ENCODE results near the gene IDH3A. TPM values are rescaled to one million over a fixed set of nuclear protein-coding genes. Genes with fewer than 3 reads are reported as not detected.

IDH3A gene
- total RNA-seq, 2 donors from 2014 or later = 203 to 264 TPM

GRCh38 chr15:78192826-78193594 is 43.8 kb downstream of the IDH3A start:
- H3K27ac ChIP-seq = no peak overlapping the region
- no peaks in the 10 kb centered on the region for H3K27me3 ChIP-seq
- no peaks in the 10 kb centered on the region for H3K36me3 ChIP-seq
- H3K9ac ChIP-seq (ENCODE audit: low read depth in 2 of 2, low read length in 2 of 2) = no peak overlapping the region
- H3K9me3 ChIP-seq = no peaks in the 10 kb centered on the region
- no peak for TF ChIP-seq CTCF (IDR thresholded peaks at IDR 0.05)
- DNase-seq = peak; percentile 15
- H3K4me1 ChIP-seq = no peaks in the 10 kb centered on the region
- intact Hi-C loops (cut with DNase I) = no loop called here
- no peak overlapping the region for H3K4me3 ChIP-seq

GRCh38 chr15:78193731-78194567 is 44.8 kb downstream of the IDH3A start:
- no peak for TF ChIP-seq CTCF (IDR thresholded peaks at IDR 0.05)
- Histone ChIP-seq H3K27ac (no peak overlapping the region), H3K4me1 (no peaks in the 10 kb centered on the region), H3K9ac (ENCODE audit: low read depth in 2 of 2, low read length in 2 of 2) (no peak overlapping the region), H3K27me3 (no peaks in the 10 kb centered on the region), H3K9me3 (no peaks in the 10 kb centered on the region), H3K36me3 (no peaks in the 10 kb centered on the region), H3K4me3 (no peak overlapping the region)
- DNase-seq = peak; percentile 16
- intact Hi-C loops (cut with DNase I) = no loop called here

GRCh38 chr15:78194568-78194925 is 45.4 kb downstream of the IDH3A start:
- no peaks in the 10 kb centered on the region for H3K36me3 ChIP-seq
- no peaks in the 10 kb centered on the region for H3K27me3 ChIP-seq
- no peak overlapping the region for H3K27ac ChIP-seq
- intact Hi-C loops (cut with DNase I) = no loop called here
- no peaks in the 10 kb centered on the region for H3K4me1 ChIP-seq
- peak; percentile 14 for DNase-seq
- no peak overlapping the region for H3K4me3 ChIP-seq
- no peaks in the 10 kb centered on the region for H3K9me3 ChIP-seq
- no peak for TF ChIP-seq CTCF (IDR thresholded peaks at IDR 0.05)
- no peak overlapping the region for H3K9ac ChIP-seq (ENCODE audit: low read depth in 2 of 2, low read length in 2 of 2)

- intact Hi-C loops (cut with DNase I) = loop anchor here (1.0 to 5.0 kb wide), 2 partner anchors 47 to 82 kb away; no protein-coding TSS in a partner anchor
These were observed 46.6 kb downstream of the IDH3A start for GRCh38 chr15:78195735-78196201.

More at GRCh38 chr15:78195735-78196201, 46.6 kb downstream of the IDH3A start:
- no peak overlapping the region for H3K9ac ChIP-seq (ENCODE audit: low read depth in 2 of 2, low read length in 2 of 2)
- DNase-seq = peak; percentile 38
- H3K9me3 ChIP-seq = no peaks in the 10 kb centered on the region
- TF ChIP-seq CTCF (IDR thresholded peaks at IDR 0.05) = peak; percentile 74
- H3K4me1 ChIP-seq = no peaks in the 10 kb centered on the region
- no peaks in the 10 kb centered on the region for H3K27me3 ChIP-seq
- H3K36me3 ChIP-seq = no peaks in the 10 kb centered on the region
- H3K27ac ChIP-seq = no peak overlapping the region
- no peak overlapping the region for H3K4me3 ChIP-seq

Data from colonic mucosa (tissue), 4 donors.